GM18951 (cell line): ENCODE measurements around the gene KRT72.

Source experiments
- POLR2A ChIP-seq: IDR thresholded peaks from 4 replicates; pipeline ENCODE4 v1.6.1; 2011; ENCODE audit warnings: mild to moderate bottlenecking; ENCODE audit not compliant: insufficient read length, insufficient read depth; ENCODE audit errors: extremely low read depth
- in situ Hi-C: fragments of 300-500 bp; cut with MboI; formaldehyde crosslinking; loops from one replicate; pipeline ENCODE4 v1.12.0; 2022; ENCODE audit warnings: low sequenced_read_pairs, mixed read lengths, inconsistent platforms; ENCODE audit not compliant: unreplicated experiment

Gene KRT72

GRCh38 chr12:52634266-52635056 lies 33.2 kb upstream of the KRT72 start:
- no peak for TF ChIP-seq POLR2A
- in situ Hi-C loops: no loop called here

- no peak for TF ChIP-seq POLR2A
- in situ Hi-C loops: no loop called here
These were observed 32.1 kb upstream of the KRT72 start for GRCh38 chr12:52633383-52633782.

DNA sequence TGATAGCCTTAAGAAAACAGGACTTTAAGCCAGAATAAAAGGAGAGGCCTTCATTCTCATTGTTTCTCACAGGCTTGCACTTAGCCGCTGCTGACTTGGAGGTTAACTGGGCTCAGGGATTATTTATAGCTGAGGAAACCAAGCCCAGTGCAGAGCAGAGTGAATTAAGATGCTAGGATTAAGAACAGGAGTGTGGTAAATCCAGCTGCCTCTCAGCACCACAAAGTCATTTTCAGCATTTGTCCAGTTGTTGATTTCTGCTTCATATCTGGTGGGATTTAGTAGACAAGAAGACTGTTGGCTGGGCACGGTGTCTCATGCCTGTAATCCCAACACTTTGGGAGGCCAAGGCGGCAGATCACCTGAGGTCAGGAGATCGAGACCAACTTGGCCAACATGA lies 31.4 kb upstream of the KRT72 start:
- in situ Hi-C loops: no loop called here
- no peak for TF ChIP-seq POLR2A

DNA sequence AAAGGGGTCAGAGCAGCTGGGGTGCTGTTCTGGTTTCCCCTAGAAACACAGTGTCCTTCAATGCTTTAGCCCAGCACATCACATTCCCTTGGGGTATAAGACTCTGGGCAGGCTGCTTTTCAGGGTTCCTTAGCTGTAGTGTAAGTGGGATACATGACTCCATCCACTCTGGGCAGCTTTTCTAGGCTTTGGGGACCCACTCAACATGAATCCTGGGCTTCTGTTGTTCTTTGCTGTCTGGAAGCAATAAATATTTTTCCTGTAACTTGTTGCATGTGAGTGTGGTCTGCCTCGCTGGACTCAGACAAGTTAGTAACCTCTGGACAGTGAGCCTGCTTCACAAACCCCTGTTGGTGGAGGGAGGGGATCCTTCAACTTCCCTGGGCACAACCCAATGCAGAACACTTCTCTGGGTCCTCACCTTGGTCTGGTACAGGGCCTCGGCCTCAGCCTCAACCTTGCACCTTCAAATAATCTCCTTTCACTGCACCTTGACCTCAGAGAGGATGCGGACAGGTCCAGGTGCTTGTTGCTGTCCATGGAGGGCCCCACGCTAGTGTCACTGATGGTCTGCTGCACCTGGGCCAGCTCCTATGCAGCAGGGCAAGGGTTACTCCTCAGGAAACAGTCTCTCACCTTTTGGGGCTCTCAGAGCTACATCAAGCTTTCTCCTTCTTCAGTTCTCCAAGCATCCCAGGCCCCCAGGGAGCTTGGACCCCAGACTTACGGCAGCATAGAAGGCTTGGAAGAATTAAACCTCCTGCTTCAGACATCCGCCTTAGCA lies 30.6 kb upstream of the KRT72 start:
- in situ Hi-C loops: no loop called here
- TF ChIP-seq POLR2A: no peak

- in situ Hi-C loops: no loop called here
- TF ChIP-seq POLR2A: no peak
These were observed 30.0 kb upstream of the KRT72 start for GRCh38 chr12:52631264-52631663.

GRCh38 chr12:52630599-52631200 lies 29.4 kb upstream of the KRT72 start:
- in situ Hi-C loops: no loop called here
- no peak for TF ChIP-seq POLR2A

DNA sequence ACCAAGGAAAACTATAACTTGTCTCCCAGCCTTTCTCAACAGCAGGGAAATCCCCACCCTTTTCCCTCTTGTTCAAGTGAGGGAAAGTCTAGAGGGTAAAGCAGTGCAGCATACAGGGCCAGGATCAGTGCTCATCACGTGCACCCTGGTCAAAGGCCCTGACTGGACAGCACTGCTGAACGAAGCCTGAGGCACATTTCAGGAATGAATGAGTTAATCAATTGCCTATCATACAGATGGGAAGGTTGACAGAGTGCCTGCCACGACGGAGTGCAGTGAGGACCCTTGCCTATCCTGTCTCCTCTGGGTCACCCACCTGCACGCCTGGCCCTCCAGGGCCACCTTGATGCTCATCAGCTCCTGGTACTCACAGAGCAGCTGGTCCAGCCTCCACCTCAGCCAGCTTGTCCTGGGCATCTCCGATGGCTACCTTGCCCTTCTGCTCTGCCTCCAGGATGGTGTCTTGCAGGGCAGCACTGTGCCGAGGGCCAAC lies 28.8 kb upstream of the KRT72 start:
- no peak for TF ChIP-seq POLR2A
- in situ Hi-C loops: no loop called here

DNA sequence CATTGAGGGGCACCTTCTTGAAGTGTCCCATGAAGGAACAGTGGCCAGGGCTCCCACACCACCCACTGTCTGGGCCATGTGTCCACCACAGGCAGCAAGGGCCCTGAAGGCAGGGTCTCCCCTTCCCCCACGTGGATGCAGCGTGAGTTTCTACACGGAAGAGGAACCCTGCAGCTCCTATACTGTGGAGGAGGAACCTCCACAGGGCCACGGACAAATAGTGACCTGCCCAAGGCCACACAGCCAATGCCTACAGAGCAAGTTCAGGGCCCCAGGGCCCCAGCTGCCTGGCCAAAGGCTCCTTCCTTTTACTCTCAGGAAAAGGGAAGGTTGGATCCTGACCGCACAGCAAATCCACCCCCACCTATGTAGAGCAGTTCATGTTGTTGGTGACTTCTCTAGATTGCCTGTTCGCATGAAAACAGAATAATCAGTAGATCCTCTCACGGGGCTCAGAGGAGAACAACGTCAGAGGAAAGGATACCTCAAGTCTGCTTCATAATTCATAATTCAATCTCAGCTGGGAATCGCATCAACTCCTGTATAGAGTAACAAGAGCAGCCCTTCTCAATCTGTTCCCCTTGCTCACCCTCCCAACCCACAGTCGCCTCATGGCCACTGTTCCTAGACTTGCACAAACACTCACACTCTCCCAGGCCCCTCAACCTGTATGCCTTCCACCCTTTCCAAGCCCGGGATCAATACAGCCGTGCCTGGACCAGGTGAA lies 28.2 kb upstream of the KRT72 start:
- in situ Hi-C loops: no loop called here
- no peak for TF ChIP-seq POLR2A

GRCh38 chr12:52628841-52629240 lies 27.6 kb upstream of the KRT72 start:
- no peak for TF ChIP-seq POLR2A
- in situ Hi-C loops: no loop called here

DNA sequence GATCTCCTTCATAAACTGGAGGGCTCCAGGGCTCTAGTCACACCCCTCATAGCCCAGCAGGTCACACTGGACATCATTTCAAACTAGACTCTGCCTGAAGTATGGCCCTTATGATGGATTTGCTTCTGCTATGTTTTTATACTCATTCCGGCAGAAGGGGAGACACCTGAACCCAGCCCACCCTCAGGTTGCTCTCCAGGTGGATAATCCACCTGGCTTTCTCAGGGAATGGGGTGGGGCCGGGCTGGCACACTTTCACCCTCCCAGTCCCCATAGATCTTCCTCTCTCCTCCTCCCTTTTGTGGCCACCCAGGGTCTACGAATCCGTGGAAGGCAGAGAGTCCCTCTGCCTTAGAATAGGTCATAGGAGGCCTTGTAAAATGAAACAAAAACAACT lies 26.8 kb upstream of the KRT72 start:
- no peak for TF ChIP-seq POLR2A
- in situ Hi-C loops: no loop called here

GRCh38 chr12:52627395-52628110 lies 26.3 kb upstream of the KRT72 start:
- no peak for TF ChIP-seq POLR2A

GRCh38 chr12:52622349-52622748 lies 21.1 kb upstream of the KRT72 start:
- TF ChIP-seq POLR2A: no peak
- in situ Hi-C loops: no loop called here

More at GRCh38 chr12:52627395-52628110, 26.3 kb upstream of the KRT72 start:
- in situ Hi-C loops: no loop called here

GRCh38 chr12:52618866-52619265 lies 17.6 kb upstream of the KRT72 start:
- in situ Hi-C loops: no loop called here

DNA sequence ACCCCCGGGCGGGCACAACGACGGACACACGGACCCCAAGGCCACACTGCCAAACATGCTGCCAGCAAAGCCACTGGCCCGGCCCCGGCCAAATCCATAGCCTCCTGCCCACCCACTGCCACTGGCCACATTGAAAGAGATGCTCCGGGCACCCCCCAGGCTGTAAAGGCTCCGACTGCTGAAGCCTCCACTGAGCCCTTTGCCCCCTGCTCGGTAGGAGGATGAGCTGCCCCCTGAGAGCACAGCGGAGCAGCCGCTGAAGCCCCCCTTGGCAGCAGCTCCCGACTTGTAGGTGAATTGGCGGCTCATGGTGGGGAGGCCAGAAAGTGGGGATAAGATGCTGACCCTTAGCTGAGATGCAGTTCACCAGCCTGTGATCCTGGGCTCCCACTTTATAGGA lies 17.0 kb upstream of the KRT72 start, which contains the start of gene KRT73:
TSS of gene KRT73 (minus strand) at position 344 of the 400 bp plus-strand sequence. CDS start at position 309, 35 bp downstream.
- in situ Hi-C loops: no loop called here
- TF ChIP-seq POLR2A: no peak

More at GRCh38 chr12:52618866-52619265, 17.6 kb upstream of the KRT72 start:
- no peak for TF ChIP-seq POLR2A
